ENCODE data around the gene PLXDC2.

Gene PLXDC2

GRCh38 chr10:19862811-19863515 is 46.7 kb downstream of the PLXDC2 start:
- no peak for DNase-seq

GRCh38 chr10:19865676-19866075 is 49.4 kb downstream of the PLXDC2 start:
- no peak for DNase-seq

- no peak for DNase-seq
Measured at GRCh38 chr10:19869370-19869769, 53.1 kb downstream of the PLXDC2 start.

- DNase-seq = no peak
Measured at GRCh38 chr10:19872504-19873271, 56.5 kb downstream of the PLXDC2 start.

GRCh38 chr10:19874190-19874589 is 58.0 kb downstream of the PLXDC2 start:
- DNase-seq = no peak

- DNase-seq = no peak
Measured at GRCh38 chr10:19874791-19875190, 58.6 kb downstream of the PLXDC2 start.

GRCh38 chr10:19876570-19876969 is 60.3 kb downstream of the PLXDC2 start:
- no peak for DNase-seq

- no peak for DNase-seq
Measured at GRCh38 chr10:19877466-19878255, 61.4 kb downstream of the PLXDC2 start.

- DNase-seq = no peak
Measured at GRCh38 chr10:19882621-19883020, 66.4 kb downstream of the PLXDC2 start.

- no peak for DNase-seq
Measured at GRCh38 chr10:19888061-19888660, 71.9 kb downstream of the PLXDC2 start.

GRCh38 chr10:19889256-19889655 is 73.0 kb downstream of the PLXDC2 start:
- no peak for DNase-seq

- no peak for DNase-seq
Measured at GRCh38 chr10:19891429-19891828, 75.2 kb downstream of the PLXDC2 start.

GRCh38 chr10:19892270-19892669 is 76.0 kb downstream of the PLXDC2 start:
- DNase-seq = no peak

- DNase-seq = no peak
Measured at GRCh38 chr10:19892677-19893076, 76.4 kb downstream of the PLXDC2 start.

- no peak for DNase-seq
Measured at GRCh38 chr10:19895500-19895899, 79.3 kb downstream of the PLXDC2 start.

GRCh38 chr10:19902456-19902855 is 86.2 kb downstream of the PLXDC2 start:
- DNase-seq = no peak

GRCh38 chr10:19904202-19904661 is 88.0 kb downstream of the PLXDC2 start:
- DNase-seq = no peak

- no peak for DNase-seq
Measured at GRCh38 chr10:19906108-19906791, 90.0 kb downstream of the PLXDC2 start.

- no peak for DNase-seq
Measured at GRCh38 chr10:19908991-19909696, 92.9 kb downstream of the PLXDC2 start.

GRCh38 chr10:19911886-19912285 is 95.7 kb downstream of the PLXDC2 start:
- no peak for DNase-seq

GRCh38 chr10:19913987-19914386 is 97.8 kb downstream of the PLXDC2 start:
- DNase-seq = no peak

- DNase-seq = no peak
Measured at GRCh38 chr10:19915125-19915524, 98.9 kb downstream of the PLXDC2 start.

Measured in RPMI8226 (cell line).